GM21825 (cell line): ENCODE measurements around the gene RASEF.
"Not testable (repeated sequence)": the region's sequence is repeated elsewhere in the genome, so short reads cannot be mapped to it uniquely, and the experiment has no call there.

ENCODE experiments used
- ATAC-seq: cut with Tn5 transposase; IDR thresholded peaks from one replicate; pipeline ENCODE4 v1.9.1; 2021; ENCODE audit warnings: mild to moderate bottlenecking, moderate library complexity; ENCODE audit not compliant: unreplicated experiment

The RASEF gene

DNA sequence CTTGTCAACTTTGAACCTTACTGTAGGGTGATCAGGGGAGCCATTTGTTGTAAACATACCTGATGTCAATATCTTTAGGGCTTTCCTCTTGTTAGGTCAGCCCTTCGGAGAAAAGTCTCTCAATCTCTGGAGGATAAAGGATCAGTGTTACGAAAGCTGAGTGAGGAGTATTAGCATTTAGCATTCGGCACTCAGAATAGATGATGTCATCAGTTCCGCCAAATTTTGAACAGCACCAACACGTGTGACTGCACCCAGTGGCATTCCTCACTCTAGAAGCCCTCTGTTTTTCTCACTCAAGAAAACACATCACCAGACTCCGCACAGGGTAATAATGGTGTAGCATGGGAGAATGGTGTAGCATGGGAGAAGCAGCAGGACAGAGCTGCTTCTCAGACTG is 87.8 kb downstream of the RASEF start:
- ATAC-seq, result no peak

DNA sequence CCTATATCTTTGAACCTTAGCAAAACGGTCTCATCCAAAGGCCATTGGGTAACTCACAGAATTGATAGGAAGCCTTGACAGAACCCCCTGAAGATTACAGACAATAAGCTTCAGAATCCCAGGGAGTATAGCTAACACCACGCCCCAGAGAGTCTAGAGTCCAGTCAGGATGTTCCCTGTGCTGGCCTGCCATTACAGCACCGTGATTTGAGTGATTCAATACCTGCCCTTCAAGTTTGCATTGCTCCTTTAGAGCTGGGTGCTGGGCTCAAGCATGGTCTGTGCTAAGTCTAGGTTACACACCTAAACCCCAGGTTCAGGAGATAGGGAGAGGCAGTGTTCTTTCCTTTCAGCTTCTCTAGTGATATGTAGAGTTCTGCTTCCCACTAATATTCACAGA is 90.5 kb downstream of the RASEF start:
- ATAC-seq, result no peak

GRCh38 chr9:82970359-82970758 is 92.6 kb downstream of the RASEF start:
- no peak for ATAC-seq

DNA sequence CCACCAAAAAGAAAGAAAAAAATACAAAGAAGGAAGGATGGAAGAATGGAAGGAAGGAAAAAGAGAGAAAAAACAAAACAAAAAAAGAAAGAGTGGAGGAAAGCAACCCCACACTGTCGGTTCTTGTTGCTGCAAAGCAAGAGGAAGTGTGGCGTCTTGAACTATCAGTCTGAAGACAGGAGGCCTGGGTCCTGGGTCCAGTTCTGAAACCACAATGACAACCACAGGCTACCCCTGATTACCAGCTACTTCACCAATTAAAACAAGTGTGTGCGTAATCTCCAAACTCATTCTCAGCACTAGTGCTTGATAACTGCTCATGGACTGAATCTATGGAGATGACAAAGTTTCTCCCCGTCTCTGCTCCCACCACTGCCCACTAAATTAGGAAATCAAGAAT is 93.7 kb downstream of the RASEF start:
- no peak for ATAC-seq

DNA sequence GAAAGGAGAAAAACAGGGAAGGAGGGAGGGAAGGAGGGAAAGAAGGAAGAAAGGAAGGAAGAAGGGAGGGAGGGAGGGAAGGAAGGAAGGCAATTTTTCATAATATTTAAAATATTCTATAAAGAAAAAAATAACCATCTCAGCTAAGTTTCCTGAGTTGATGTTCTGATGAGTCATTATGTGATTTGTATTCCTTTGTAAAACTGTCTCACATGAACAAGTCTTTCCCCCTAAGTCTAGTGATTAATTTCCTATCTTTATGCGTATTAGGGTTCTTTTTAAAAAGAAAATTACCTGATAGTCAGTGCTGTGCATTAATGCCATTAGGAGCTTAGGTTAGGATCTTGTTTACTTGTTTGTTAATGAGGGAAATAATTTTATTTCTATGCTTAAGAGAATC is 94.1 kb downstream of the RASEF start:
- no peak for ATAC-seq

DNA sequence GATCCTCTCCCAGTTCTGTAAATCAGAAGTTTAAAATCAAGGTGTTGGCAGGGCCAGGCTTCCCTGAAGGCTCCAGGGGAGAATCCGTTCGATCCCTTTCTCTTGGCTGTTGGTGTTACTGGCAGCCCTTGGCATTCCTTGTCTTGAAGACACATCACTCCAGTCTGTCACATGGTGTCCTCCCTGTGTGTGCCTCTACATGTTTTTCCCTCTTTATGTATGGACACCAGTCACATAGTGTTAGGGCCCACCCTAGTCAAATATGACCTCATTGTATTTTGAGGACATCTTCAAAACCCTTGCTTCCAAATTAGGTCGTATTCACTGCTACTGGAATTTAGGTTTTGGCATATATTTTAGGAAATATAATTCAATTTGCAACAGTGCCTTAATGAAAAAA is 94.6 kb downstream of the RASEF start:
- ATAC-seq, result no peak

DNA sequence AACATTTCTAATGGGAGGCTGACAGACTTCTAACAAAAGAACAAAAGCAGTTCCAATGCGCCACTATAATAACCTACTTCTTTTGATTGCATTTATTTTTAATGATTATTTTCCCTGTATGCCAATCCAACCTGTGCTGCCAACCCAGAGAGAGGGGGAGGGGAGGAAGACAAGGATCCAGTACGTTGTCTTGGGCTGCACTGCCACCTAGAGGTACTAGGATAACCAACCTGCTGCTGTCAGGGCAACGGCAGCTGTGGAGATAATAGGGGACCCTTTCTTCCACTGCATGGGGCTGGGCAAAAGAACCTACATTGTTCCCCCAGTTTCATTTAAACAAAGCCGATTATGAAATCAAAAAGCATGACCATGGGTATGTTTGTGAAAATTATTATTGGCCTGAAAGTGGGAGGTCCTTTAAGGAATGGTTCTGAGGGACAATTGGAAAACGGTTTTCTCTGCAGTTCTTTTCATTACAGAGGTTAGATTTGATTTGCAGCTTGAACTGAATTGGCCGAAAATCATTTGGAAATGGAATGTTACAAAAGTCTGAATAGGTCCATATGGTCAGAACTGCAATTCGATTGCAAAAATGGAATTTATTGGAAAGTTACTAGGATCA is 101.3 kb downstream of the RASEF start:
- ATAC-seq, result peak; percentile 90

GRCh38 chr9:82957529-82958379 is 105.2 kb downstream of the RASEF start:
- ATAC-seq, result no peak

DNA sequence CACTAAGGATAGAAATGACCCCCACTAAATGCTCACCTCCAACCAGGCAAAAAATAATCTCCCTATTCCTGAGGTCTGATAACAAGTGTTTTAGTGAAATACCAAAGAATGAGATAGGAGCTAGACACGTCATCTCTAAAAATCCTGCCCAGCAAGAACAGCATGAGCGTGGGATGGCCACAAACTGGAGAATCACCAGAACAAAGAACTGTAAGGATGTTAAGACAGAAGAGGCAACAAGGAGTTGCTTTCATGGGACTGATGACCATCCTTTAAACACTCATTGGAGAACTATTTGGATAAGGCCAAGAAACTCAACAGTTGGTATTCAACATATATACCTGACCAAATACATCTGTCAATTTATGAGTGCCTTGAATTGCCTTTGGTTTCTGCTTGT is 113.7 kb downstream of the RASEF start:
- no peak for ATAC-seq

DNA sequence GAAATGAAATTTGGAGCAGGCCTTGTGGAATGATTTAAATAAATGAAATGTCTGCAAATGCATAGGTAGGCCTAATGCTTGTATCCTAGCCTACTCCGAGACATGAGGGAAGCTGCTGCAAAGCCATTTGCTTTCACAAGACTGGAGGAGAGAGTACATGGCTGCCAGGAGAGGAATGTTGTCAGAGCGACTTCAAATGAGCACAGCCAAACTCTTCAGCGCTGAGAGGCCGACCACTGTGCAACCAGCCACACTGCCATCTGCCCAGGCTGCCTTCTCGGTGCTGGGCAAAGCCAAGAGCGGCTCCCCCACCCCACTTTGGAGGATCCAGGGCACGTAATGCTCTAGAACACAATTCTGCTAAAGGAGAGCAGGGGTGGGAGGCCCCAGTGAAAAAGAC is 122.6 kb downstream of the RASEF start:
- no peak for ATAC-seq

- ATAC-seq, result no peak
Observed at GRCh38 chr9:82939451-82939850, 123.5 kb downstream of the RASEF start.

DNA sequence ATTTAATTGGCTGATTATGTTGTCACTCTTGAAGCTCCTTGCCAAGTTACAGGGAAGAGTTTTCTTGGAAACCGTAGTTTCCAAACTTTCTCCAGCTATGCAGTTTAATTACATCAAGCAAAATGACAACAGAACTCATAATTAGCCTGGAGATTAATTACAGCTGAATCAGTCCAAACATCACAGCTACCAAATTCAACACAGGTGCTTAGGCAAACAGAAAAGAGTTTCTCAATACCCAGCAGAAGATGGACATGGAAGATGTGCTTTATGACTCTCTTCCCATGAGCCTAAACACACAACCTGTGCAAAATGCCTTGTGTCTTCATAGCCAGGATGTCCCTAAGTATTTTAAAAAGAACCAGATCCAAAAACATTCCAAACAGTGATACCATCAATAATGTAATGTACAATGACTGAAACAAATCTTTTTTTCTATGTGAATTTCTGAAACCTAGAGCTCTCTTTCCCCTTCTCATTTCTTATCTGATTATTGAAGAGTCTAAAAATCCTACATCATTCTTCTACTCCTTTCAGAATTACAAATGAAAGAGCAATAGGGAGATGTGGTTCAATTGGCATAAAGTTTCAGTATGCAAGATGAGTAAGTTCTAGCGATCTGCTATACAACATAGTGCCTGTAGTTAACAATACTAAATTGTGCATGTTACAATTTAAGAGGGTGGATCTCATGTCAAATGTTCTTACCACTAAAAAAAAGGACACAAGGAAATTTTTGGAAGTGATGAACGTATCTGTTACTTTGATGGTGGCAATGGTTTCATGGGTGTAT is 124.3 kb downstream of the RASEF start:
- ATAC-seq, result no peak

- ATAC-seq, result not testable (repeated sequence)
Observed at GRCh38 chr9:82936561-82936960, 126.4 kb downstream of the RASEF start.

DNA sequence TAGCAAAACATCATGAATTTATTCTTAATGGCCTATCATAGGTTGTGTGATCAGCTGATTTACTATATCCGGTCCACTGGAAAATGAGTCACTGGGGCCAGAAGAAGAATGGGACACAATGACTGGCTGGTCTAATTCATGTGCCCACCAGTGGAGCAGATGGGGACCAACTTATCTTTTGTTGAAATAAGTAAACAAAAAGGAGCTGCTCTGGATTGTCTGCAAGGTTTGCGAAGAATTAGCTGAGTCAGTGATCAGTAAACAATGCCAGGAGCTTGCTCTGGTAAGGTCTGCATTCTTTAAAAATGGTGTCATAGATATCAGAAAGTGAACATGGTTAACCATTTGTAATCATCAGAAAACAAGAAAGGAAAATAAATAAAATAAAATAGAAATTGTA is 128.0 kb downstream of the RASEF start:
- ATAC-seq, result no peak

- ATAC-seq, result not testable (repeated sequence)
Observed at GRCh38 chr9:82934025-82934424, 128.9 kb downstream of the RASEF start.

- ATAC-seq, result no peak
Observed at GRCh38 chr9:82930116-82930515, 132.8 kb downstream of the RASEF start.
